HFFc6 (cell line): ENCODE data around the gene CCDC88B. TPM values are rescaled to one million over a fixed set of nuclear protein-coding genes. Genes with fewer than 3 reads are reported as not detected.

Source experiments
- DNase-seq: peaks from one replicate; pipeline ENCODE4 v3.0.0-alpha.2; 2018
- H3K27ac Mint-ChIP-seq: 2 replicates; pipeline ENCODE4 v1.8.0; 2020; ENCODE audit warnings: mild to moderate bottlenecking, mixed read lengths
- H3K27me3 Mint-ChIP-seq: 2 replicates; pipeline ENCODE4 v1.8.0; 2021; ENCODE audit warnings: mild to moderate bottlenecking, moderate library complexity, mixed read lengths; ENCODE audit not compliant: insufficient read depth
- H3K36me3 Mint-ChIP-seq: 2 replicates; pipeline ENCODE4 v1.8.0; 2021; ENCODE audit warnings: low read depth, mixed read lengths
- H3K4me1 Mint-ChIP-seq: 2 replicates; pipeline ENCODE4 v1.8.0; 2020; ENCODE audit warnings: low read depth, mixed read lengths
- H3K4me3 Mint-ChIP-seq: 2 replicates; pipeline ENCODE4 v1.8.0; 2020; ENCODE audit warnings: mild to moderate bottlenecking, moderate library complexity, mixed read lengths
- H3K9me3 Mint-ChIP-seq: 2 replicates; pipeline ENCODE4 v1.8.0; 2020; ENCODE audit warnings: mild to moderate bottlenecking, mixed read lengths
- total RNA-seq, 6 experiments: library from RNA; stranded (reverse); fragmentation: NEBNext Ultra II Directional; extraction: Animal tissue kit (Norgen Biotek cat#: 25700); gene quantifications; 2 replicates in 1 of 6; 3 replicates in 5 of 6; pipeline ENCODE4 v1.2.3, GENCODE V29; 2021
- TF ChIP-seq, protein P1 (sequence below): fragments of 200-600 bp; sonication (generic); IDR thresholded peaks from 2 replicates; pipeline ENCODE4 v1.5.0; 2021; ENCODE audit warnings: antibody characterized with exemption, mild to moderate bottlenecking

CCDC88B gene
- total RNA-seq, 6 experiments from 2014 or later: 0.45 to 1.9 (median 1.7) TPM

DNA sequence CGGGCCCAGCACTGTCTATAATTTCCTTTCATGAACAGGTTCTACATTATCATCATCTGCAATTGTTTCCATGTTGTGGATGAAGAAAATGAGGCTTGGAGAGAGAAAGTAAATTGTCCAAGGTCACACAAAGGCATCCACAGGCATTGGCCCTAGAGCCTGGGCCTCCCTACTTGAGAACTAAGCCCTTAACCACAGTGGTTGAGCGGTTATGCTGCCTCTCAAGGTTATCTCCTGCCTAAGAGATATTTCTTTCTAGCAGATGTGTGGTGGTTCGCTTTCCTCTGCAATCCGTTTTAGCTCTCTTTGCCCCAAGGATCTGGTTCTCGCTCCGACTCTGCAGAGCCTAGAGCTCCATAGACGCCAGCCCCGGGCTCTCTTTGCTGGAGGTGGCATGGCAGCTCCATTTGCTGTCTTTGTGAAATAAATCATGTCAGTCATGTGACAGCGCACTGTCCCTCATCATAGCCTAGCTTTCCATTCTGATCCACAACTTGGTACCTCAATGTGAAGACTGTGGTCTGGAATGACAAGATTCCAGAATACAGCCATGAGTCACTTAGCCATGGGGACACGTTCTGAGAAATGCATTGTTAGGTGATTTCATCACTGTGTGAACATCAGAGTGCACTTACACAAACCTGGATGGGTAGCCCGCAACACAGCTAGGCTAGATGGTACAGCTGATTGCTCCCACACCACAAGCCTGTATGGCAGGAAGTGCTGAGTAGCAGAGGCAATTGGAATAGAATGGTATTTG lies 46.1 kb downstream of the CCDC88B start:
- Mint-ChIP-seq H3K9me3 (no peaks in the 10 kb centered on the region), H3K4me1 (peaks cover 22% of the 10 kb centered on the region), H3K27ac (peak overlapping the region; percentile 42; the same call in 1 of the 2 replicates), H3K36me3 (no peaks in the 10 kb centered on the region), H3K4me3 (no peak overlapping the region), H3K27me3 (peaks cover 22% of the 10 kb centered on the region)
- TF ChIP-seq, protein P1, sequence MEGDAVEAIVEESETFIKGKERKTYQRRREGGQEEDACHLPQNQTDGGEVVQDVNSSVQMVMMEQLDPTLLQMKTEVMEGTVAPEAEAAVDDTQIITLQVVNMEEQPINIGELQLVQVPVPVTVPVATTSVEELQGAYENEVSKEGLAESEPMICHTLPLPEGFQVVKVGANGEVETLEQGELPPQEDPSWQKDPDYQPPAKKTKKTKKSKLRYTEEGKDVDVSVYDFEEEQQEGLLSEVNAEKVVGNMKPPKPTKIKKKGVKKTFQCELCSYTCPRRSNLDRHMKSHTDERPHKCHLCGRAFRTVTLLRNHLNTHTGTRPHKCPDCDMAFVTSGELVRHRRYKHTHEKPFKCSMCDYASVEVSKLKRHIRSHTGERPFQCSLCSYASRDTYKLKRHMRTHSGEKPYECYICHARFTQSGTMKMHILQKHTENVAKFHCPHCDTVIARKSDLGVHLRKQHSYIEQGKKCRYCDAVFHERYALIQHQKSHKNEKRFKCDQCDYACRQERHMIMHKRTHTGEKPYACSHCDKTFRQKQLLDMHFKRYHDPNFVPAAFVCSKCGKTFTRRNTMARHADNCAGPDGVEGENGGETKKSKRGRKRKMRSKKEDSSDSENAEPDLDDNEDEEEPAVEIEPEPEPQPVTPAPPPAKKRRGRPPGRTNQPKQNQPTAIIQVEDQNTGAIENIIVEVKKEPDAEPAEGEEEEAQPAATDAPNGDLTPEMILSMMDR: no peak
- DNase-seq: peak; percentile 81

DNA sequence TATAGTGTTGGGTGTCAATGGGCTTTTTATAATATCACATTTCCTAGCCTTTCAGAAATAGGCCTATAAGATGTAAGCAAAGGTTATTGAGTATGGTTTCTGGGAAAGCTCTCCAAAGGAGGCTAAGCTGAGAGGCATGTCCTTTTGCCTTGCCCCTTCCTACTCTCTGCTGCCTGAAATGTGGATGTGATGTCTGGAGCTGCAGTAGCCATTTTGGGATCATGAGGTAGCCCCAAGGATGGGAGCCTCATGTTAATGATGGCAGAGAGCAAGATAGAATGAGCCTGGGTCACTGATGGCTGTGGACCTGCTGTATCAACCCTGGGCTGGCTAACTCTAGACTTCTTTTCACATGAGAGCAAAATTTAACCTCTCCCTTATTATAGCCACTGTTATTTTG lies 47.9 kb downstream of the CCDC88B start:
- Mint-ChIP-seq H3K4me3 (no peak overlapping the region), H3K4me1 (peaks cover 22% of the 10 kb centered on the region), H3K27ac (no peak overlapping the region), H3K9me3 (no peaks in the 10 kb centered on the region), H3K27me3 (peaks cover 27% of the 10 kb centered on the region), H3K36me3 (no peaks in the 10 kb centered on the region)
- DNase-seq: no peak
- TF ChIP-seq, protein P1: no peak

DNA sequence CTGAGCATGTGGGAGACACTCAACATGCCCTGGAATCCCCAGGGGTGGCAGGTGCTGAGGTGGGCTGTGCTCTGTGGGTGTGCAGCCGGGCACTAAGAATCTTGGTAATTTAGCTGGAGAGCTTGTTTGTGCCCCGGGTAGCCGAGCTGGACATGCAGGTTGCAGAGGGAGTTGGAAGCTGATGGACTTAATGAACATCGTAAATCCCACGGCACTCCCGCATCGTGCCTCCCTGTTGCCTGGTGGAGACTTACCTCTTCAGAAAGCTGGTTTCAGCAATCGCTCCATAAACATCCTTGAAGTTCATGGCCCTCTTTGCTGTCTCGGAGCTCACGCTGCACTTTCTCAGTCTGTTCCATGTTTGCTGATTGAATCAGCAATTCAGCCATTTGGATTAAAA lies 48.9 kb downstream of the CCDC88B start:
- H3K4me3 Mint-ChIP-seq: no peak overlapping the region
- H3K27me3 Mint-ChIP-seq: peaks cover 34% of the 10 kb centered on the region
- H3K4me1 Mint-ChIP-seq: peaks cover 22% of the 10 kb centered on the region
- H3K27ac Mint-ChIP-seq: no peak overlapping the region
- H3K9me3 Mint-ChIP-seq: no peaks in the 10 kb centered on the region
- TF ChIP-seq, protein P1: no peak
- no peaks in the 10 kb centered on the region for H3K36me3 Mint-ChIP-seq
- DNase-seq: no peak

DNA sequence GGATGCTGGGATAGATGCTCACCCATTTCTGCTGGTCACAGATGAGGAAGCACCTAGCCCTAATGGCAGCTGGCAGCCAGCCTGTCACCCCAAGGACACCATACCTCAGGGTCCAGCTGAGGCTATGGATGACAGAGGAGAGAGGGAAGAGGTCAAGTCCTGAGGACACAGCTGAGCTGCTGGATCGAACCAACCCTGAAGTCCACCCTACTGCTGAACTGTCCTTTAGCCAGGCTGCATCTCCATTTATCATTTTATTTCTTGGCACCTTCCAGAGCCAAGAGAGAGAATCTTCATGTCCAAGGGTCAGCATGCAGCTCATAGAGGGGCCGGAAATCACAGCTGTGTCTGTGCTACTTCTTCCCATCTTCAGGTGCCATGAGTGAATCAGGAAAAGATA lies 49.8 kb downstream of the CCDC88B start:
- no peaks in the 10 kb centered on the region for H3K9me3 Mint-ChIP-seq
- H3K27ac Mint-ChIP-seq: no peak overlapping the region
- H3K4me1 Mint-ChIP-seq: peaks cover 22% of the 10 kb centered on the region
- no peak overlapping the region for H3K4me3 Mint-ChIP-seq
- H3K36me3 Mint-ChIP-seq: no peaks in the 10 kb centered on the region
- no peak for DNase-seq
- peaks cover 39% of the 10 kb centered on the region for H3K27me3 Mint-ChIP-seq
- TF ChIP-seq, protein P1: no peak

DNA sequence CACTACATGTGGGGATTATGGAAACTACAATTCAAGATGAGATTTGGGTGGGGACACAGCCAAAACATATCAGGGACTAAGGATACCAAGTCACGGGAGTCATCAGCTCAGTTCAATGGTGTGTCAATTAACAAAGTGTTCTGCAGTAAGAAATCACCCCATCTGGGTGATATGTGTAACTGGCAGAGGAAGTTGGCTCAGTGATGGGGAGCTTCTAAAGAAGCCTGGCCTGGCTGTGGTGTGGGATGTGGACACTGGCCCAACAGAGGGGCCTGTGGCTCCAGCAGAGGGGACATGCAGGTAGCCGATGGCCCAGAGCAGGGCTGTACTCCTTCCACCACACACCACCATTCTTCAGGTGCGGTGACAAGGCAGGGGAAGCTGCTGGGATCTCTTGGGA lies 50.6 kb downstream of the CCDC88B start:
- DNase-seq: no peak
- TF ChIP-seq, protein P1: no peak
- Mint-ChIP-seq H3K4me3 (no peak overlapping the region), H3K27ac (no peak overlapping the region), H3K9me3 (no peaks in the 10 kb centered on the region), H3K36me3 (no peaks in the 10 kb centered on the region), H3K4me1 (peaks cover 19% of the 10 kb centered on the region), H3K27me3 (peaks cover 43% of the 10 kb centered on the region)
